Measurements from ENCODE around the gene FUT8. TPM values are rescaled to one million over a fixed set of nuclear protein-coding genes. Genes with fewer than 3 reads are reported as not detected.
A peak's percentile ranks its signal among the peaks of the same experiment; 100 is the strongest.

The FUT8 gene
- total RNA-seq, 1 experiment from 2014 or later, result 11.8 TPM

DNA sequence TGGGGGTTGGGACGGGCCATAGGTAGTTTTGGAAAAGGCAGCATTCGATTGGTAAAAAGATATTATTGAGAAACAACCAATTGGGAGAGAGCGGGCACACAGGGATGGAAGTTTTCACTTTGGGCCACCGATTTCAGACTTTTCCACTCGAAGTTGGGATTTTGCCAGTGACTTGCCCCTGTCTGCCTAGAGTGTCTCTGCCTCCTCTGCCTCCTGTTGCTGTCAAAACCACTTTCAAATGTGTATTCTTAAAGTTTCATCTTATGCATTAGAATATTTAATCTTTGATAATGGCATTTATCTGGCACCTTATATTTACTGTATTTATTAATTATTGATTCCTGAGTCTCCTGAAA, 182.3 kb downstream of the FUT8 start:
- Mint-ChIP-seq H3K9me3 (ENCODE audit: unreplicated experiment) (no peaks in the 10 kb centered on the region), H3K27me3 (ENCODE audit: insufficient read depth, unreplicated experiment) (no peaks in the 10 kb centered on the region), H3K27ac (ENCODE audit: low read depth, unreplicated experiment) (no peak overlapping the region), H3K4me3 (ENCODE audit: unreplicated experiment) (no peak overlapping the region), H3K4me1 (ENCODE audit: insufficient read depth, unreplicated experiment) (no peaks in the 10 kb centered on the region), H3K36me3 (ENCODE audit: insufficient read depth, unreplicated experiment) (no peaks in the 10 kb centered on the region)
- POLR2A ChIA-PET, result no interaction called here
- intact Hi-C loops (cut with micrococcal nuclease), result no loop called here
- TF ChIP-seq, protein P1, sequence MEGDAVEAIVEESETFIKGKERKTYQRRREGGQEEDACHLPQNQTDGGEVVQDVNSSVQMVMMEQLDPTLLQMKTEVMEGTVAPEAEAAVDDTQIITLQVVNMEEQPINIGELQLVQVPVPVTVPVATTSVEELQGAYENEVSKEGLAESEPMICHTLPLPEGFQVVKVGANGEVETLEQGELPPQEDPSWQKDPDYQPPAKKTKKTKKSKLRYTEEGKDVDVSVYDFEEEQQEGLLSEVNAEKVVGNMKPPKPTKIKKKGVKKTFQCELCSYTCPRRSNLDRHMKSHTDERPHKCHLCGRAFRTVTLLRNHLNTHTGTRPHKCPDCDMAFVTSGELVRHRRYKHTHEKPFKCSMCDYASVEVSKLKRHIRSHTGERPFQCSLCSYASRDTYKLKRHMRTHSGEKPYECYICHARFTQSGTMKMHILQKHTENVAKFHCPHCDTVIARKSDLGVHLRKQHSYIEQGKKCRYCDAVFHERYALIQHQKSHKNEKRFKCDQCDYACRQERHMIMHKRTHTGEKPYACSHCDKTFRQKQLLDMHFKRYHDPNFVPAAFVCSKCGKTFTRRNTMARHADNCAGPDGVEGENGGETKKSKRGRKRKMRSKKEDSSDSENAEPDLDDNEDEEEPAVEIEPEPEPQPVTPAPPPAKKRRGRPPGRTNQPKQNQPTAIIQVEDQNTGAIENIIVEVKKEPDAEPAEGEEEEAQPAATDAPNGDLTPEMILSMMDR (IDR thresholded peaks at IDR 0.05; ENCODE audit: unreplicated experiment), result no peak
- BruUV-seq (replicated peaks), result no TSS peak
- DNase-seq (ENCODE audit: unreplicated experiment), result no peak
- CTCF ChIA-PET, result no interaction called here

DNA sequence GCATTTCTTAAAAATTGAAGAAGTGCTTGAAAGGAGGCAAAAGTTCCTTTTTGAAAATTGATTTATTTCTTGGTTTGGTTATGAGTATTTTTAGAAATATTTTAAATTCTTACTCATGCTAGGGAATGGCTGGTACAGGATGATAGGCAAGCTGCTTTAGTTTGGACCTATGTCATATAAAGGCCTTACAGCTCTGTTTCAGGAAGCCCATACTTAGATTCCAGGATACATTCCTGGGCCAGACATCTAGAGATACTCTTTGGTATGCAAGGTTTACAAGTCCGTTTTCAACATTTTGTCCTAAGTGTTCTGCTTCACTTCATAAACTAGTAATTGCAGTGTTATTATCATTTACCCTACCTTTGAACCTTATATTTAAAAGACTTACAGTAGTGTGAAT, 186.8 kb downstream of the FUT8 start:
- H3K36me3 Mint-ChIP-seq (ENCODE audit: insufficient read depth, unreplicated experiment), result no peaks in the 10 kb centered on the region
- intact Hi-C loops (cut with micrococcal nuclease), result no loop called here
- TF ChIP-seq, protein P1 (IDR thresholded peaks at IDR 0.05; ENCODE audit: unreplicated experiment), result no peak
- BruUV-seq (replicated peaks), result no TSS peak
- ChIA-PET POLR2A (interaction anchor here (0.6 kb wide), 1 partner anchor 54 kb away, joined by 3 read pairs; no protein-coding TSS in a partner anchor), CTCF (interaction anchor here (0.7 kb wide), 1 partner anchor 859 kb away, joined by 3 read pairs; no protein-coding TSS in a partner anchor)
- no peak overlapping the region for H3K4me3 Mint-ChIP-seq (ENCODE audit: unreplicated experiment)
- no peak for DNase-seq (ENCODE audit: unreplicated experiment)
- H3K9me3 Mint-ChIP-seq (ENCODE audit: unreplicated experiment), result no peaks in the 10 kb centered on the region
- H3K4me1 Mint-ChIP-seq (ENCODE audit: insufficient read depth, unreplicated experiment), result no peaks in the 10 kb centered on the region
- no peak overlapping the region for H3K27ac Mint-ChIP-seq (ENCODE audit: low read depth, unreplicated experiment)
- no peaks in the 10 kb centered on the region for H3K27me3 Mint-ChIP-seq (ENCODE audit: insufficient read depth, unreplicated experiment)

DNA sequence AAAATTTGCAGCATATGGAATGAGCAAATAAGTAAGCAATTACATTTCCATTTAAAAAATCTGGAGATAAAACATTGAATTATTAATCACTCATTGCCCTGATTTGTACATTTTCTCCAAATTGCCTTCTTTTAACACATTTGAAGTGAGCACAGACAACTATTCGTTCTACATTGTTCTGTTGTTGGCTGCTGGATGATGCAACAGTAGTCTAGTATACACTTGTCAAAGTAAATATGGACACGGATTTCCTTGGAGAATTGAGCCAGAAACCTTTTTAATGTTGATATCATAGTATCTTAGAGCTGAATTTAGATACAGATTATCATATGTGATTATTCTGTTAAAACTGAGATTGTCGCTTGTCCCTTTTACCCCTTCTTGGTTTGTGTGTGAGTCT, 188.2 kb downstream of the FUT8 start:
- H3K36me3 Mint-ChIP-seq (ENCODE audit: insufficient read depth, unreplicated experiment), result no peaks in the 10 kb centered on the region
- DNase-seq (ENCODE audit: unreplicated experiment), result peak; percentile 13
- no peaks in the 10 kb centered on the region for H3K9me3 Mint-ChIP-seq (ENCODE audit: unreplicated experiment)
- no peaks in the 10 kb centered on the region for H3K27me3 Mint-ChIP-seq (ENCODE audit: insufficient read depth, unreplicated experiment)
- no peak overlapping the region for H3K27ac Mint-ChIP-seq (ENCODE audit: low read depth, unreplicated experiment)
- CTCF ChIA-PET, result interaction anchor here (1.3 to 2.5 kb wide), 2 partner anchors 224 to 496 kb away, joined by 4 to 6 read pairs; no protein-coding TSS in a partner anchor
- no TSS peak for BruUV-seq (replicated peaks)
- no peak overlapping the region for H3K4me3 Mint-ChIP-seq (ENCODE audit: unreplicated experiment)
- TF ChIP-seq, protein P1 (IDR thresholded peaks at IDR 0.05; ENCODE audit: unreplicated experiment), result no peak
- intact Hi-C loops (cut with micrococcal nuclease), result no loop called here
- POLR2A ChIA-PET, result no interaction called here
- H3K4me1 Mint-ChIP-seq (ENCODE audit: insufficient read depth, unreplicated experiment), result no peaks in the 10 kb centered on the region

DNA sequence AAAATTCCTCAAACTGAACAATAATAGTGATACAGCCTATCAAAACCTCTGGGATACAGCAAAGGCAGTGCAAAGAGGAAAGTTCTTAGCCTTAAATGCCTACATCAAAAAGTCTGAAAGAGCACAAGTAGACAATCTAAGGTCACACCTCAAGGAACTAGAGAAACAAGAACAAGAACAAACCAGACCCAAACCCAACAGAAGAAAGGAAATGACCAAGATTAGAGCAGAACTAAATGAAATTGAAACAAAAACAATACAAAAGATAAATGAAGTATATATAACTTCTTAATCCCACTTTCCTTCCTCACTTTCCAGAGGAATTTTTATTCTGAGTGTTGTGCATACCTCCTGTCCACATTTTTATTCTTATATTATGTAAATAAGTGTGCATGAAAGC, 192.0 kb downstream of the FUT8 start:
- no peak for DNase-seq (ENCODE audit: unreplicated experiment)
- intact Hi-C loops (cut with micrococcal nuclease), result no loop called here
- POLR2A ChIA-PET, result no interaction called here
- Mint-ChIP-seq H3K9me3 (ENCODE audit: unreplicated experiment) (no peaks in the 10 kb centered on the region), H3K27me3 (ENCODE audit: insufficient read depth, unreplicated experiment) (no peaks in the 10 kb centered on the region), H3K4me1 (ENCODE audit: insufficient read depth, unreplicated experiment) (no peaks in the 10 kb centered on the region), H3K4me3 (ENCODE audit: unreplicated experiment) (no peak overlapping the region), H3K36me3 (ENCODE audit: insufficient read depth, unreplicated experiment) (no peaks in the 10 kb centered on the region), H3K27ac (ENCODE audit: low read depth, unreplicated experiment) (no peak overlapping the region)
- TF ChIP-seq, protein P1 (IDR thresholded peaks at IDR 0.05; ENCODE audit: unreplicated experiment), result no peak
- no TSS peak for BruUV-seq (replicated peaks)
- CTCF ChIA-PET, result no interaction called here

All from MCF 10A (cell line).